Stomach (tissue), 4 donors: ENCODE results near the gene NR5A1.

Experiments
- CTCF ChIP-seq, 7 experiments: fragments of 450-650 bp in 4 of 7; fragments of 200-600 bp in 3 of 7; sonication (generic) in 3 of 7; IDR thresholded peaks; one replicate each; pipeline ENCODE4 v1.5.1; 2016 to 2019; ENCODE audit warnings: antibody characterized with exemption in 7 of 7, control low read depth in 2 of 7, mild to moderate bottlenecking in 1 of 7
- POLR2A ChIP-seq, 4 donors: fragments of 450-650 bp; IDR thresholded peaks; one replicate each; pipeline ENCODE4 v1.6.1; 2016; ENCODE audit warnings: antibody characterized with exemption in 4 of 4, control low read depth in 2 of 4, mild to moderate bottlenecking in 1 of 4, moderate library complexity in 1 of 4

DNA sequence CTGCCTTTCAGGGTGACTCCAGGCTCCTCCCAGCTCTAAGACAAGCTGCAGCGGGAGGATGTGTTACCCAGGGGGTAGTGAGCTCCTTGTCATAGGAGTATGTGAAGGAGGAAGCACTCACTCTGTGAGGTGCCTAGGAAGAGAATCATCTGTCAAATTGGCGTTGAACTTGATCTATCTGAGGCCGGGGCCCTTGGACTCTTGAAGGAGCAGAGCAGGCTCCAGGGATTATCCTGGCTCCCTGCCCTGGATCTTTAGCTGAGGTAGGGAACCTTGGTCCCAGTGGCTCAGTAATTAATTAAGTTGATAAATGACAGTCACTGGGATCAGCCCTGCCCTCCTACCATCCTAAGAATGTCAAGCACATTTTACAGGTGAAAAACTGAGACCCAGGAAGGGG lies 41.5 kb downstream of the NR5A1 start:
- TF ChIP-seq CTCF (IDR thresholded peaks at IDR 0.05), result no peak
- TF ChIP-seq POLR2A (IDR thresholded peaks at IDR 0.05), result no peak
